HG03457 (cell line): ENCODE results near the gene DCAF4L1.
A peak's percentile ranks its signal among the peaks of the same experiment; 100 is the strongest.

Source experiments
- ATAC-seq: cut with Tn5 transposase; IDR thresholded peaks from one replicate; pipeline ENCODE4 v1.9.1; 2021; ENCODE audit warnings: moderate number of reproducible peaks; ENCODE audit not compliant: unreplicated experiment

Gene DCAF4L1, protein sequence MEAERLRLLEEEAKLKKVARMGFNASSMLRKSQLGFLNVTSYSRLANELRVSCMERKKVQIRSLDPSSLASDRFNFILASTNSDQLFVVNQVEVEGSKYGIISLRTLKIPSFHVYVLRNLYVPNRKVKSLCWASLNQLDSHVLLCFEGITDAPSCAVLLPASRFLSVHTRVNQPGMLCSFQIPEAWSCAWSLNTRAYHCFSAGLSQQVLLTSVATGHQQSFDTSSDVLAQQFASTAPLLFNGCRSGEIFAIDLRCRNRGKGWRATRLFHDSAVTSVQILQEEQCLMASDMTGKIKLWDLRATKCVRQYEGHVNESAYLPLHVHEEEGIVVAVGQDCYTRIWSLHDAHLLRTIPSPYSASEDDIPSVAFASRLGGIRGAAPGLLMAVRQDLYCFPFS

DNA sequence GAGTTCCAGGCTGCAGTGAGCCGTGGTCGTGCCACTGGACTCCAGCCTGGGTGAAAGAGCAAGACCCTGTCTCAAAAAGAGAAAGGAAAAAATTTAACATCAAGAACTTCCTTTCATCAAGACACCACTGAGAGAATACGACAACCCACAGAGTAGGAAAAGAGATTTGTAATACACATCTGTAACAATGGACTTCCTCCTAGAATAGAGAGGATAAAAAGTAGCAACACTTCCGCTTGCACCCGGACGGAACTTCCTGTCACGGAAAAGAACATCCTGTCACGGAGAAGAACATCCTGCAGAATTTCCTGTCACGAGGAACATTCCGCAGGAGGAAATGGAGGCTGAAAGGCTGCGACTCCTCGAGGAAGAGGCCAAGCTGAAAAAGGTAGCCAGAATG is at the start of gene DCAF4L1:
TSS of gene DCAF4L1 (plus strand) at position 301 of the 400 bp plus-strand sequence. CDS start at position 338, 37 bp downstream.
- ATAC-seq, result no peak

DNA sequence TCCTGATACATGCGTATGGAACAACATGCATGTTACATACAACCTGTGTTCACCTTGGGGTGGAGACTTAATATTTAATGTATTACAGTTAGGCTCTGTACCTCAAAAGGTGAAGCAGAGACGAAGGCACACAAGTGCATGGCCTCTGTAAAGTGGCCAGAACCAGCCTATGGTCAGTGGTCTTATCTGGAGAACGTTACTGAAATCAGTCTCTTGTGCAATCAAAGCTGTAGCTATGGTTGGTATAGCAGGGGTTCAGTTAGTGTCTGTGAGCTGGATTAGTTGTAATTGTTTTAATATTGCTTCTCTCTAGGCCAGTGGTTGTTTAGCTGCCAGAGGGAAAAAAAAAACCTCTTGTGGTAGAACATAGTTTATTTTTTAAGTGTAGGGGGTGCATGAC is 48.6 kb upstream of the DCAF4L1 start:
- ATAC-seq, result no peak

DNA sequence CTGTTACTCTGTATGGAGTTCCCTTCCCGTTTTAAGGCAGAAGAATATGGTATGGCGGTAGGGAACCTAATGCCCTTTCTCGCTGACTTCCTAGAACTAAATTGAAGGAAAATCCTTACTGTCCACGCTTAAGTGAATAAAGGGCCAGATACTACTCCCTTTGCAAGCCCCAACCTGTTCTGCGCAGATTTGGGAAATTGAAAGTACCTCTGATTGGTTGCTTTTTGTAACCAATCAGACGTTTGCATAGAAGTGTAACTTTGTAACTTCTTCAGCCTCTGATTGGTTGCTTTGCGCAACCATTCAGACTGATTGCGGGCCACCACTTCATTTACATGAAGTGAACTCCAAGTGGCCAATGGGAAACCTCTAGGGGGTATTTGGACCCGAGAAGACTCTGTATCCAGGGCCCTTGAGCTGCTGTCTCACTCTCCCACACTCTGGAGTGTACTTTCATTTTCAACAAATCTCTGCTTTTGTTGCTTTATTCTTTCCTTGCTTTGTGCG is 47.5 kb upstream of the DCAF4L1 start:
- no peak for ATAC-seq

DNA sequence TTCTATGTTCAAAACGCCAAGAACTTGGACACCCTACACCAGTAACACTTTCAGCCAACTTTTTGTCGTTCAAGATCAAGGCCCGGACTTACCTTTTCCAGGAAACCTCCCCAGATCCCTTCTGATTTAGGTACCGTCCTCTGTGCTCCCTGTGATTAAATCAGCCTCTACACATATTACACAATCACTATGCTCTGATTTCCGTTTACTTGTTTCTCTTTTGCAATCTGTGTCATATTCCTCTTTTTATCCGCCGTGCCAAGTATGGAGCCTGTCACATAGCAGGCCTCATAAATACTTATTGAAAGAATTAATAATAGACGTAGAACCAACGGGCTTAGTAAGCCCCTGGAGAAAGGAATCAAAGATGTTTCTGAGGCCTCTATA is 47.0 kb upstream of the DCAF4L1 start:
- ATAC-seq, result no peak

DNA sequence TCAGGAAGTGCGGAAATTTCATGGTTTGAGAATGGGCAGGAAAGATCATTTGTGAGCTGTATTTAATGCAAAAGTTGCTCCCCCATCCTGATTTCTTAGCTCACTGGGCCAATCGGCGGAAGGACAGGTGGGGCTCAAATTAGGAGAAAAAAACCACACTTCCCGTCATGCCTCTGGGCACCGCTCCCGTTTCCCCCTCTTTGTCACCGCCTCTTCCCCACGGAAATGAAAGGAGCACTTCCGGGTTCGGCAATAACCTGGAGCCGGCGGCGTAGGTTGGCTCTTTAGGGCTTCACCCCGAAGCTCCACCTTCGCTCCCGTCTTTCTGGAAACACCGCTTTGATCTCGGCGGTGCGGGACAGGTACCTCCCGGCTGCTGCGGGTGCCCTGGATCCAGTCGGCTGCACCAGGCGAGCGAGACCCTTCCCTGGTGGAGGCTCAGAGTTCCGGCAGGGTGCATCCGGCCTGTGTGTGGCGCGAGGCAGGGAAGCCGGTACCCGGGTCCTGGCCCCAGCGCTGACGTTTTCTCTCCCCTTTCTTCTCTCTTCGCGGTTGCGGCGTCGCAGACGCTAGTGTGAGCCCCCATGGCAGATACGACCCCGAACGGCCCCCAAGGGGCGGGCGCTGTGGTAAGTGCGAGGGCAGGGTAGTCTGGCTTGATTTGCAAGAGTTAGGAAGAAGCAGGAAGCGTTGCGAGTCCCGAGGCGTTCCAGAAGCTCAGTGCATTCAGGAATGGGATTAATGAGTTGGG is 46.5 kb upstream of the DCAF4L1 start, which contains the start of gene TMEM33:
TSS of gene TMEM33 (plus strand) at position 529 of the 751 bp plus-strand sequence. CDS start at position 585, 56 bp downstream.
- peak; percentile 89 for ATAC-seq

DNA sequence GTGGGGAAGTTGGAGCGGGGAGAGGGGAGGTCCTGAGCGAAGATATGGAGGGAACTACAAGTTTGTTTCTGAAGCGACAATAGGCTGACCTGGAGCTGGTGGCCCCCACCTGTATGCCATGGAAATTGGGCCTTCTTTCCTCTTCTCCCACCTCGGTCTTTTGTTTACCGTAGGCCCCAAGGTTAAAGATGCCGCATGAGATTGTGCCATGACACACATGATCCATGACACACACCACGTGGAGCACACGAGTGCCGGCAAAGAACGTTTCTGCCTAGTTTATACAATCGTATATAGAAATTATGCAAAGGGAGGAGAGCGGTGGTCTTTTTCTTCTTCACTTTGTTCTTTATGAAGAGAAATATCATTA is 45.9 kb upstream of the DCAF4L1 start:
- ATAC-seq, result no peak

DNA sequence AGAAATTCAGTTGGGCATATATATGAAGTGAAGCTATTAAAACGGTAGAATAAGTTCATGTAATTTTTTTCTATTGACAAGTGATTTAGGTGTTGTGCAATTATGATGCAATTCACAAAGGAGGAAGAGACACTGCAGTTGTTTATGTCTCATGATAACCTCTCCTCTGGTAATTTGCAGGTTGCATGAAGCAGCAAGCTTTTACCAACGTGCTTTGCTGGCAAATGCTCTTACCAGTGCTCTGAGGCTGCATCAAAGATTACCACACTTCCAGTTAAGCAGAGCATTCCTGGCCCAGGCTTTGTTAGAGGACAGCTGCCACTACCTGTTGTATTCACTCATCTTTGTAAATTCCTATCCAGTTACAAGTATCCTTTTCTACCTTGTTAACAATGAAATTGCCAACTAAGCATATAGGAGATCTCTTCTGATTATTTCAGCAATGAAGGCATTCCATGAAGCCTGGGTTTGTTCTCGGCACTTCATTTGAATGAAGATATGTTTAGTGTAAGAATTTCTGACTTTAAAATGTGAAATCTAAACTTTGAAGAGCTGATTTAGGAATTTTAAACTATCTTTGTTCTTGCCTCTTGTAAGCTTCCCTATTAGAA is 42.4 kb upstream of the DCAF4L1 start:
- no peak for ATAC-seq

DNA sequence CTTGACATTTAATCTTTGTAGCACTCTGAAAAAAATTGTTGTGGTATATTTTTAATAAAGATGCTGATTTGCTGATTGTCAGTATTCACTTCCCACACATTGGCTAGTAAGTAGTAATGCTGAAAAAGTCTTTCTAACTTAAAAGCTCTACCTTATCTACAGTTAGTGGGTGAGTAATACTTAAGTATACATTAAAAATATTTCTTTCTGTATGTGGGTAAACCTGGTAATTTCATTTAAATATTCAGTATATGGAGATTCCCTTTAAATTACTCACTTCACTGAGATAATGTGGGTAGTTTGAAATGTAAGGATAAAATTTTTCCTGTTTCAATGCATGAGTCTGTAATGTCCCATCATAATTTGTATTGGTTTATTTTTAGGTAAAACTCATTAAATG is 40.7 kb upstream of the DCAF4L1 start:
- ATAC-seq, result no peak

DNA sequence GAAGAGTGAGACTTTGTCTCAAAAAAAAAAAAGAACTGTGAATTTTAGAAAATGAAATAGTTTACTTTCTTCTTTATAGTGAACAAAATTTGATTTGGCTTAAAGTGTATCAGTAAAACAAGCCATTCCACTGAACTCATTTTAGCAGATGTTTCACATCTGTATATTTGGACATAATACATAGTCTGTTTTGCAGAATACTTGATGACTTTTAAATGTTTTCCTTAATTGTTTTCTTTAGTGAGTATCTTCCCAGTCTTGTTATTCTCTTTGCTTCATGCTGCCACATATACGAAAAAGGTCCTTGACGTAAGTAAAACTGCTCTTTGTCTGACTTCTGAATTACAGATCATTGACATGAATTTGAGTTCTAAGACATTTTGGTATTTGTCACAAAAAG is 38.0 kb upstream of the DCAF4L1 start:
- no peak for ATAC-seq

DNA sequence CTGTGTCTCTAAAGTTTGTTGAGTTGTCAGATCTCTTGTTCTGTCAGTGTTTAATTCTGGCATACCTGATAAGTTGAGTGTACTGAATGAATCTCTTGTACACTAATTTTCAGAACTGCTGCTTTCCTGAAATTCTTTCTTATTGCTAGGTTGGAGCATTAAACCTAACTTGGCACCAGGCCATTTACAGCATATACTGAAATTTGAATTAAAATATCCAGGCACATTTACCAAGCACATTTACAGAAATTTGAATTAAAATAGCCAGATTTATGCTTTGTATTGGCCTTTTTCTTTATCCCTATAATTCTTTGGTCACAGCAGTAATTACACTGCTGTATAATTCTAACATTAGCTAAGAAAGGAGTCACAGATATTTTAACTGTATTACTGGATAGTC is 37.5 kb upstream of the DCAF4L1 start:
- ATAC-seq, result no peak

DNA sequence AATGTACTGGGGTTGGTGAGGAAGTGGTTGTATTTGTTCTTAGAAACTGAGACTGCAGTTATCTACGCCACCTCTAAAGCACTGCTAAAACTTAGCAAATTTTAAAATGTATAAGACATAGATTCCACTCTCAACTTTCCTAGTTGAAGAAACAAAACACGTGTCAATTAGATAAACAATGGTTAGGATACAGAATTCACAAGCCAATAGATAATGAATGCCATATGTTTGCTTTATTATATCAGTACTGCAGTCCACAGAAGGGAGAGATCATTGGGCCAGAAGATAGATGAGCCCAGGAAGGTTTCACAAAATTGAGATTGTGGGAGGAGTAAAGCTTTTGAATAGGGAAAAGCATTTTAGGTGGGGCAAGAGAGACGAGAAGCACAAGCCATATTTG is 32.0 kb upstream of the DCAF4L1 start:
- ATAC-seq, result no peak

DNA sequence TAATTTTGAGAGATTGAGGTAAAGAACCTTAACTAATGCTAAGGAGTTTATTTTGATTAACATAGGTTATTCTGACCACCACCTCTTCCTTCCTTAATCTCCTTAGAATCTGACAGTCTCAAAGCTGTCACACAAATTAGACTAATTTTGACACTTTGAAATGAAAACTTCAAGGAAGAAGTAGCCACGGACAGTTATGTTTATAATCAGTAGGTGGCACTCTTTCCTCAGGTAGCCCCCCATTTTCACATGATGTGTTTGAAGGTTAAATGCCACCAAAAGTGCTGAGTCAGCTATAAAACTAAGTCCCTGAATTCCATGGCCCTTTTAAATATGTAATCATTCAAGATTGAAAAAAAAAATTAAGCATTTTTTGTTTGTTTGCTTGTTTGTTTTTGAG is 23.9 kb upstream of the DCAF4L1 start:
- ATAC-seq, result no peak

DNA sequence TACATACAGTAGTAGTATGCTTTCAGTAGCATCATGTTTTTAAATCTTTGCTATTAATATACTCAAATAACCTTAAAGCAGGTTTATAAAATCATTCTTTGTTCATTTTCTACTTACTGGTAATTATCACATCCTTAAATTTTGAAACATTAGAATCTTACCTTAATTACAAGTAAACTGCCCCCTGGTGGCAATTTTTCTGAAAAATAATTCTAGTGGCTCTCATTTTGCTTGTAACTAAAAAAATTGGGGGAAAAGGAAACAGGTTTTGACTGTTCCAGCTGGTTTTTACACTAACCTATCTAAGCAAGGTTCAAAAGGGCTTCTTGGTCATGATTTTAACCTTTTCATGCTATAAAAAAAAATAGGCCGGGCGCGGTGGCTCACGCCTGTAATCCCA is 18.5 kb upstream of the DCAF4L1 start:
- no peak for ATAC-seq

DNA sequence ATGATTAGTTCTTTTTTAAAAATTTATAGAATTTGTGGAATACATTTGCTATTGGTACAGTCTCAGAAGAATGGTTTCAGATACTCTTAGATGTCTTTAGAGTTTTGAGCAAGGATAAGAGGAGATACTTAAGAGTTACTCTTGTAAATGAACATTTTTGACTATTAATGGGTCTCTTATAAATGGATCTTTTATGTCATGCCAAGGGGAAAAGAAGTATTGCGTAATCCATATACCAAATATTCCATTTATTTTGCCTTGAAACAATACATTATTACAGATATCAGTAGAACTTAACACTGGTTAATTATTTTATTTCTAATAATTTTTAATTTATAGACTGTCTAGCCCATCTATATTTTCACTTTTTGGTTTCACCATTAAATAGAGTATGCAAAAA is 17.2 kb upstream of the DCAF4L1 start:
- ATAC-seq, result no peak

DNA sequence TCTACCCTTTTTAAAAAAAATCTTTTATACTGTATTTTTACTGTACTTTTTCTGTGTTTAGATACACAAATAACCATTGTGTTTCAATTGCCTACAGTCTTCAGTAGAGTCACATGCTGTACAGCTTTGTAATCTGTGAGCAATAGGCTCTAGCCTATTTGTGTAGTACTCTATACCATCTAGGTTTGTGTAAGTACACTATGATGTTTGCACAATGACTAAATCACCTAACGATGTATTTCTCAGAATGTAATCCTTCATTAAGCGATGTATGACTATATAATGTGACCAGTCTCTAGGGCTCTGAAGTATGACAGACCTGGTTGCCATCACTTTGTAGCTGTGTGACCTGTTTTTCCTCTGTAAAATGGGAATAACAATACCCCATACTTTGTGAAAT is 14.2 kb upstream of the DCAF4L1 start:
- ATAC-seq, result no peak

DNA sequence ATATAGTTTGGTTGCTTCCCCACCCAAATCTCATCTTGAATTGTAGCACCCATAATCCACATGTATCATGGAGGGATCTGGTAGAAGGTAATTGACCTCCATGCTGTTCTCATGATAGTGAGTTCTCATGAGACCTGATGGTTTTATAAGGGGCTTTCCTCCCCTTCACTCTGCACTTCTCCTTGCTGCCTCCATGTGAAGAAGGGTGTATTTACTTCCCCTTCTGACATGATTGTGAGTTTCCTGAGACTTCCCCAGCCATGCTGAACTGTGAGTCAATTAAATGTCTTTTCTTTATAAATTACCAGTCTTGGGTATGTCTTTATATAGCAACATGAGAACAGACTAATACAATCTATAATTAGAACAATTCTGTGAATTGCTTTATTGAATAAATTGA is 11.9 kb upstream of the DCAF4L1 start:
- no peak for ATAC-seq

DNA sequence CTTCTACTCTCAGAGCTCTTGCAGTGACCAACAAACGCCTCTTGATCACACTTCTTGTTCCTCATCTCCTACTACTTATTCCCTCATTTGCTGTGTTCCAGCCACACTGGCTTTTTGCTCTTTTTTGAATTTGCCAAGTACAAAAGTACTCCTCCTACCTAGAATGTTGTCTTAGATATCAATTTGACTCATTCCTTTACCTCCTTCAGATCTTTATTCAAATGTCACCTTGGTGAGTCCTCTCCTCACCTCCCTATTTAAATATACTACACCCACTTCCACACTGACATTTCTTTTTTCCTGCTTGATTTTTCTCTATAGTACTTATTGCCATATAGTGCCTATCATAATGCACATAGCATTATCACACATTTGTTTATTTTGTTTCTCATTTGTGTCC is 6.2 kb upstream of the DCAF4L1 start:
- ATAC-seq, result no peak

DNA sequence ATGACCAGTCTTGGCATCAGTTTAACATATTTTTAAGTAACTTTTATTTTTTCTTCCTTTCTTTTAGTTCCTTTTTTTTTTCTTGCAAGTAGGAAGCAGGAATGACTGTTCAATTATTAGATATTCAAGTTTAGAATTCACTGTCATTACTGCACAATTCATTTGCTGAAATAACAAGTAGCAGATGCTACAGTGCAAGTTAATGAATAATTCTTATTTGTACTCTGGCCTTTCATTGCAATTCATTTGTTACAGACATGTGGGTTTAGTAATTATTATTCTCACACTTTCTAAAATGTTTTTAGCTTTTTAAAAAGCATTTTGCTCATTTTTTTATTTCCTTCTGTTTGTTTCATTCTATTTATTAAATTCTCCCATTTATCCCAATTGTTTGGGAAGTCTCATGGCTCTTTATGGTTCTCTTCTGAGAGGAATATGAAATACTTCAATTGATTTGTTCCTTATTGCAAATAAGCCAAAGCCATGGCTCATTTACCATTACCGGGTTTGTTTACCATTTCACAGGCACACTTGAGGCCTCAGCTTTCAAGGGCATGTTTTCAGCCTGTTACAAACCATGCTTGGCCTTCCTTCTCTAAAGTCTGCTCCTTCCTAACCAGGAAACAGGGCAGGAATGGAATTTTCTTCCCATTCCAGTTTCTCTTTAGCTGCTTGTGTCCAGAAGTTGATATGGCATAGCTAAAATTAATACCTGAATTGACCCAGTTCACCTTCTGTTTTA is 4.6 kb upstream of the DCAF4L1 start:
- ATAC-seq, result no peak

DNA sequence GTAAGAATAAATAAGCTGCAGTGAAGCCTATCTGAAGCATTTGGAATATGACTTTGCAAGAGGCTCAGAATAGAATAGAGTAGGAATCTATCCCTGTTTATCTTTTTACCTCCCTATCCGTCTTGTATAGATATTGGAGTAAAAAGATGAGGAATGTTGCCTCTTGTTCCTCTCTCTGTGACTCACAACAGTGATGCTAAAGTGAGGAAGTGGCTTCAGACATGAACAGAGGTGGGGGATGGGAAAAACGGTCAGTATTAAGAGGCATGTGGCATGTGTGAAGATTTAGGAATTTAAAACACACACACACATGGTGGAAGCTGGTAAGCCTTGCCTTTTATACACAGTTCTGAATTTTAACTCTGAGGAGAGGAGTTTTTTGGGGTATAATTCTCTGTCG is 3.8 kb upstream of the DCAF4L1 start:
- ATAC-seq, result no peak

DNA sequence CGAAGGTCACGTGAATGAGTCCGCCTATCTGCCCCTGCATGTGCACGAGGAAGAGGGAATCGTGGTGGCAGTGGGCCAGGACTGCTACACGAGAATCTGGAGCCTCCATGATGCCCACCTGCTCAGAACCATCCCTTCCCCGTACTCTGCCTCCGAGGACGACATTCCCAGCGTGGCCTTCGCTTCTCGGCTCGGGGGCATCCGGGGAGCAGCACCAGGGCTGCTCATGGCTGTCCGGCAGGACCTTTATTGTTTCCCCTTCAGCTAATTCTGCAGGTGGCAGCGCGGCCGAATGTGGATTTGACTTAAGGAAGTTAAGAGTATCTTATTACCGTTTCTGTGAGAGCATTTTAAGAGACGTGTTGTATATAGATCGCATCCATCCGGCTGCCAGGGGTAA is 1.2 kb downstream of the DCAF4L1 start:
- ATAC-seq, result no peak

DNA sequence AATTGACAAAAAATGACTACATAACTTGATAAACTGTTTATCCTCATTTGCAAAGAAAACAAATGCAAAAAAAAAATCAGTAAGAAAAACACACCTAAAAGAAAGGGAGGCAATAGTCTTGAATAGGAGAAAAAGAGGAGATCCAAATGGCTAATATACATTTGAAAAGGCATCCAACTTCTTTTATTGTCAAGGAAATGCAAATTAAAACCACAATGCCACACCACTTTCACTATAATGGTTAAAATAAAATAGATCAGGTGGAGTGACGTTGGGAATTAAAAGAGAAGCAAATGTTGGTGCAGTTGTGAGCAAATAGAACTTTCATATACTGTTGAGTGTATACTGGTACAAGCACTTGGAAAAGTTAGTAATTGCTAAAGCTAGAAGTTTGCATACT is 3.6 kb downstream of the DCAF4L1 start:
- ATAC-seq, result no peak
